HG02943 (cell line): ENCODE measurements around the gene LDOC1.
"Not testable (repeated sequence)": the region's sequence is repeated elsewhere in the genome, so short reads cannot be mapped to it uniquely, and the experiment has no call there.

ENCODE experiments used
- ATAC-seq: cut with Tn5 transposase; IDR thresholded peaks from one replicate; pipeline ENCODE4 v1.9.1; 2021; ENCODE audit warnings: mild to moderate bottlenecking, low read depth, moderate library complexity; ENCODE audit not compliant: unreplicated experiment

LDOC1 gene

GRCh38 chrX:141176586-141177451 lies at the start of gene LDOC1:
TSS of gene LDOC1 (minus strand) at chrX:141177129. CDS start at chrX:141177021, 108 bp downstream.
- ATAC-seq, result no peak

- no peak for ATAC-seq
These were observed 44.7 kb upstream of the LDOC1 start for GRCh38 chrX:141221611-141222010.

GRCh38 chrX:141220342-141221008 lies 43.5 kb upstream of the LDOC1 start:
- ATAC-seq, result no peak

GRCh38 chrX:141214196-141214595 lies 37.3 kb upstream of the LDOC1 start:
- ATAC-seq, result no peak

GRCh38 chrX:141201962-141202361 lies 25.0 kb upstream of the LDOC1 start:
- ATAC-seq, result no peak

GRCh38 chrX:141188573-141188972 lies 11.6 kb upstream of the LDOC1 start:
- not testable (repeated sequence) for ATAC-seq

GRCh38 chrX:141185366-141185765 lies 8.4 kb upstream of the LDOC1 start:
- ATAC-seq, result no peak

- ATAC-seq, result no peak
These were observed 6.1 kb upstream of the LDOC1 start for GRCh38 chrX:141183000-141183399.

GRCh38 chrX:141180851-141181250 lies 3.9 kb upstream of the LDOC1 start:
- ATAC-seq, result no peak

GRCh38 chrX:141175786-141176185 lies 1.1 kb downstream of the LDOC1 start:
- no peak for ATAC-seq

GRCh38 chrX:141164406-141164805 lies 12.5 kb downstream of the LDOC1 start:
- no peak for ATAC-seq

- ATAC-seq, result no peak
These were observed 18.8 kb downstream of the LDOC1 start for GRCh38 chrX:141158084-141158483.

GRCh38 chrX:141155231-141155630 lies 21.7 kb downstream of the LDOC1 start:
- not testable (repeated sequence) for ATAC-seq

- ATAC-seq, result no peak
These were observed 34.0 kb downstream of the LDOC1 start for GRCh38 chrX:141142946-141143345.

- no peak for ATAC-seq
These were observed 43.7 kb downstream of the LDOC1 start for GRCh38 chrX:141133272-141133671.

- no peak for ATAC-seq
These were observed 49.8 kb downstream of the LDOC1 start for GRCh38 chrX:141127146-141127545.
